DOHH2 (cell line): ENCODE measurements around the gene SERPINF2.

Source experiments
- EZH2phosphoT487 ChIP-seq: fragments of 200-600 bp; sonication (generic); IDR thresholded peaks from 2 replicates; pipeline ENCODE4 v1.6.1; 2017; ENCODE audit warnings: borderline replicate concordance, mild to moderate bottlenecking, antibody characterized with exemption, low read length, moderate library complexity, mixed read lengths
- TF ChIP-seq, protein P1 (sequence below): fragments of 200-600 bp; sonication (generic); IDR thresholded peaks from one replicate; pipeline ENCODE4 v1.5.1; 2014; ENCODE audit warnings: antibody characterized with exemption, mild to moderate bottlenecking, low read depth, low read length; ENCODE audit not compliant: poor library complexity, severe bottlenecking

GRCh38 chr17:1695365-1695764, 47.3 kb upstream of the SERPINF2 start:
- TF ChIP-seq, protein P1, sequence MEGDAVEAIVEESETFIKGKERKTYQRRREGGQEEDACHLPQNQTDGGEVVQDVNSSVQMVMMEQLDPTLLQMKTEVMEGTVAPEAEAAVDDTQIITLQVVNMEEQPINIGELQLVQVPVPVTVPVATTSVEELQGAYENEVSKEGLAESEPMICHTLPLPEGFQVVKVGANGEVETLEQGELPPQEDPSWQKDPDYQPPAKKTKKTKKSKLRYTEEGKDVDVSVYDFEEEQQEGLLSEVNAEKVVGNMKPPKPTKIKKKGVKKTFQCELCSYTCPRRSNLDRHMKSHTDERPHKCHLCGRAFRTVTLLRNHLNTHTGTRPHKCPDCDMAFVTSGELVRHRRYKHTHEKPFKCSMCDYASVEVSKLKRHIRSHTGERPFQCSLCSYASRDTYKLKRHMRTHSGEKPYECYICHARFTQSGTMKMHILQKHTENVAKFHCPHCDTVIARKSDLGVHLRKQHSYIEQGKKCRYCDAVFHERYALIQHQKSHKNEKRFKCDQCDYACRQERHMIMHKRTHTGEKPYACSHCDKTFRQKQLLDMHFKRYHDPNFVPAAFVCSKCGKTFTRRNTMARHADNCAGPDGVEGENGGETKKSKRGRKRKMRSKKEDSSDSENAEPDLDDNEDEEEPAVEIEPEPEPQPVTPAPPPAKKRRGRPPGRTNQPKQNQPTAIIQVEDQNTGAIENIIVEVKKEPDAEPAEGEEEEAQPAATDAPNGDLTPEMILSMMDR = no peak
- no peak for TF ChIP-seq EZH2phosphoT487
